ENCODE measurements around the gene AP5Z1. TPM values are rescaled to one million over a fixed set of nuclear protein-coding genes. Genes with fewer than 3 reads are reported as not detected.

Gene AP5Z1
- total RNA-seq, 3 donors from 2014 or later (not counting 1 experiment from before 2014, with no cell fraction given), result 140 to 156 (median 143) TPM

GRCh38 chr7:4744391-4745264, 30.8 kb upstream of the AP5Z1 start:
- peaks cover 53% of the 10 kb centered on the region for H3K4me1 ChIP-seq (ENCODE audit: control insufficient read depth, insufficient read depth, low read length)
- DNase-seq (peak; percentile 69 to 83), ATAC-seq (peak; percentile 67 to 80 (median 77))
- intact Hi-C loops (cut with micrococcal nuclease), result loop anchor here (1.0 to 2.0 kb wide), 2 partner anchors 20 to 60 kb away; no protein-coding TSS in a partner anchor
- TF ChIP-seq CTCF (IDR thresholded peaks at IDR 0.05), result no peak
- peak overlapping the region; percentile 90 for H3K4me3 Mint-ChIP-seq
- peaks cover 24% of the 10 kb centered on the region for H3K36me3 ChIP-seq (ENCODE audit: control insufficient read depth, insufficient read depth, low read length)
- H3K4me1 Mint-ChIP-seq, result peaks cover 69 to 70% of the 10 kb centered on the region in 2 donors
- 20% methylated on average over 29 of the region's 31 CpGs for WGBS (ENCODE audit: insufficient coverage)
- no peaks in the 10 kb centered on the region for H3K36me3 Mint-ChIP-seq
- no peaks in the 10 kb centered on the region for H3K9me3 ChIP-seq (ENCODE audit: control insufficient read depth, insufficient read depth, low read length)
- peak overlapping the region; percentile 36 for H3K4me3 ChIP-seq (ENCODE audit: low read length)
- no peaks in the 10 kb centered on the region for H3K9me3 Mint-ChIP-seq
- H3K27me3 ChIP-seq (ENCODE audit: control insufficient read depth, insufficient read depth, low read length), result no peaks in the 10 kb centered on the region
- H3K27ac ChIP-seq (ENCODE audit: low read length), result peak overlapping the region; percentile 73
- H3K27ac Mint-ChIP-seq, result peak overlapping the region; percentile 93 to 95
- H3K27me3 Mint-ChIP-seq (ENCODE audit: low read depth in 2 of 2), result no peaks in the 10 kb centered on the region

GRCh38 chr7:4745265-4745919, 30.0 kb upstream of the AP5Z1 start:
- Histone ChIP-seq H3K4me1 (ENCODE audit: control insufficient read depth, insufficient read depth, low read length) (peaks cover 49% of the 10 kb centered on the region), H3K27ac (ENCODE audit: low read length) (peak overlapping the region; percentile 73), H3K4me3 (ENCODE audit: low read length) (peak overlapping the region; percentile 36), H3K27me3 (ENCODE audit: control insufficient read depth, insufficient read depth, low read length) (no peaks in the 10 kb centered on the region), H3K36me3 (ENCODE audit: control insufficient read depth, insufficient read depth, low read length) (peaks cover 24% of the 10 kb centered on the region), H3K9me3 (ENCODE audit: control insufficient read depth, insufficient read depth, low read length) (no peaks in the 10 kb centered on the region)
- DNase-seq (no peak), ATAC-seq (peak in 2 of 3 donors; percentile 21 to 23)
- Mint-ChIP-seq H3K27ac (peak overlapping the region; percentile 93 to 95), H3K4me1 (peaks cover 65 to 66% of the 10 kb centered on the region in 2 donors), H3K36me3 (no peaks in the 10 kb centered on the region), H3K27me3 (ENCODE audit: low read depth in 2 of 2) (no peaks in the 10 kb centered on the region), H3K4me3 (peak overlapping the region; percentile 90), H3K9me3 (no peaks in the 10 kb centered on the region)
- no peak for TF ChIP-seq CTCF (IDR thresholded peaks at IDR 0.05)
- WGBS (ENCODE audit: insufficient coverage), result 23% methylated on average over 11 of the region's 18 CpGs
- intact Hi-C loops (cut with micrococcal nuclease), result loop anchor here (1.0 to 2.0 kb wide), 2 partner anchors 21 to 61 kb away; no protein-coding TSS in a partner anchor

GRCh38 chr7:4745971-4746919, 29.2 kb upstream of the AP5Z1 start:
- Histone ChIP-seq H3K36me3 (ENCODE audit: control insufficient read depth, insufficient read depth, low read length) (peaks cover 20% of the 10 kb centered on the region), H3K4me1 (ENCODE audit: control insufficient read depth, insufficient read depth, low read length) (peaks cover 49% of the 10 kb centered on the region), H3K27ac (ENCODE audit: low read length) (peak overlapping the region; percentile 73), H3K4me3 (ENCODE audit: low read length) (peak overlapping the region; percentile 31), H3K9me3 (ENCODE audit: control insufficient read depth, insufficient read depth, low read length) (no peaks in the 10 kb centered on the region), H3K27me3 (ENCODE audit: control insufficient read depth, insufficient read depth, low read length) (no peaks in the 10 kb centered on the region)
- peak; percentile 26 to 55 (median 48) for ATAC-seq
- WGBS (ENCODE audit: insufficient coverage), result 38% methylated on average over 12 of the region's 12 CpGs
- Mint-ChIP-seq H3K36me3 (no peaks in the 10 kb centered on the region), H3K4me1 (peaks cover 65 to 66% of the 10 kb centered on the region in 2 donors), H3K27me3 (ENCODE audit: low read depth in 2 of 2) (no peaks in the 10 kb centered on the region), H3K27ac (peak overlapping the region; percentile 93 to 95), H3K4me3 (peak overlapping the region; percentile 90), H3K9me3 (no peaks in the 10 kb centered on the region)
- DNase-seq, result peak; percentile 30 to 62
- intact Hi-C loops (cut with micrococcal nuclease), result loop anchor here (1.0 to 2.0 kb wide), 3 partner anchors 21 to 62 kb away; partner anchors contain the start of gene AP5Z1
- no peak for TF ChIP-seq CTCF (IDR thresholded peaks at IDR 0.05)

Measured in natural killer cell (primary cell).